Activated T-cell treated with anti-CD3 and anti-CD28 coated beads, Interleukin-2, amount 50 U/mL, for 24 hours (primary cell): Measurements from ENCODE around the gene ERH.
"Not testable (repeated sequence)": the region's sequence is repeated elsewhere in the genome, so short reads cannot be mapped to it uniquely, and the experiment has no call there.

ENCODE experiments used
- DNase-seq: peaks from one replicate; pipeline ENCODE4 v3.0.0-alpha.2; 2020
- H3K27ac Mint-ChIP-seq: 2 replicates; pipeline ENCODE4 v1.8.0; 2020; ENCODE audit warnings: mild to moderate bottlenecking, mixed read lengths
- H3K27me3 Mint-ChIP-seq: 2 replicates; pipeline ENCODE4 v1.8.0; 2020; ENCODE audit warnings: mixed read lengths
- H3K36me3 Mint-ChIP-seq: 2 replicates; pipeline ENCODE4 v1.8.0; 2020; ENCODE audit warnings: low read depth, mixed read lengths
- H3K4me1 Mint-ChIP-seq: 2 replicates; pipeline ENCODE4 v1.8.0; 2020; ENCODE audit warnings: low read depth, mixed read lengths
- H3K4me3 Mint-ChIP-seq: 2 replicates; pipeline ENCODE4 v1.8.0; 2020; ENCODE audit warnings: mild to moderate bottlenecking, moderate library complexity, mixed read lengths
- H3K9me3 Mint-ChIP-seq: 2 replicates; pipeline ENCODE4 v1.8.0; 2020; ENCODE audit warnings: mixed read lengths

ERH gene

GRCh38 chr14:69408331-69408960 lies 10.3 kb upstream of the ERH start:
- peaks cover 44% of the 10 kb centered on the region for H3K36me3 Mint-ChIP-seq
- H3K27ac Mint-ChIP-seq, result no peak overlapping the region
- no peak for DNase-seq
- H3K27me3 Mint-ChIP-seq, result no peaks in the 10 kb centered on the region
- no peak overlapping the region for H3K4me3 Mint-ChIP-seq
- peaks cover 35% of the 10 kb centered on the region for H3K4me1 Mint-ChIP-seq
- no peaks in the 10 kb centered on the region for H3K9me3 Mint-ChIP-seq

GRCh38 chr14:69405762-69406161 lies 7.7 kb upstream of the ERH start:
- Mint-ChIP-seq H3K4me1 (peaks cover 46% of the 10 kb centered on the region), H3K36me3 (peaks cover 46% of the 10 kb centered on the region), H3K27ac (no peak overlapping the region), H3K4me3 (no peak overlapping the region), H3K9me3 (no peaks in the 10 kb centered on the region), H3K27me3 (no peaks in the 10 kb centered on the region)
- DNase-seq, result no peak

GRCh38 chr14:69404883-69405282 lies 6.8 kb upstream of the ERH start:
- Mint-ChIP-seq H3K9me3 (no peaks in the 10 kb centered on the region), H3K4me1 (peaks cover 55% of the 10 kb centered on the region), H3K36me3 (peaks cover 55% of the 10 kb centered on the region), H3K27ac (no peak overlapping the region), H3K27me3 (no peaks in the 10 kb centered on the region), H3K4me3 (no peak overlapping the region)
- no peak for DNase-seq

DNA sequence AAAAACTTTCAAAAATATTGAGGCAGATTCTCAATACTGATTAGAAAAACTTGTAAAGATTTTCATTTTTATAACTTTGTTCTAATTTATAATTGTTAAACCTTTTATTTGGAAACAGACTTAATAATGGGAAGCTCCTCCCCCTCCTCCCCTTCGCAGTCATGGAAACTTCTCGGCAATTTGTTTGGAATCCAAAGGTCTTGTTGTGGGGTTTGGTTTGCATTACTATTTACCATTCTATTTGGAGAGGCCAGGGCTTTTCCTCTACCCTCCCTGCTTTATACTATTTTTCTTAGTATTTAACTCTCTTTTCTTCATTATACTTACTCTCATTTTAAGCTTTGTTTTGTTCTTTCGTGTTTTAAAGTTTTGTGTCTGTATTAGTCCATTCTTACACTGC lies 6.4 kb upstream of the ERH start:
- Mint-ChIP-seq H3K36me3 (peaks cover 58% of the 10 kb centered on the region), H3K4me3 (no peak overlapping the region), H3K9me3 (no peaks in the 10 kb centered on the region), H3K4me1 (peaks cover 57% of the 10 kb centered on the region), H3K27me3 (no peaks in the 10 kb centered on the region), H3K27ac (no peak overlapping the region)
- no peak for DNase-seq

DNA sequence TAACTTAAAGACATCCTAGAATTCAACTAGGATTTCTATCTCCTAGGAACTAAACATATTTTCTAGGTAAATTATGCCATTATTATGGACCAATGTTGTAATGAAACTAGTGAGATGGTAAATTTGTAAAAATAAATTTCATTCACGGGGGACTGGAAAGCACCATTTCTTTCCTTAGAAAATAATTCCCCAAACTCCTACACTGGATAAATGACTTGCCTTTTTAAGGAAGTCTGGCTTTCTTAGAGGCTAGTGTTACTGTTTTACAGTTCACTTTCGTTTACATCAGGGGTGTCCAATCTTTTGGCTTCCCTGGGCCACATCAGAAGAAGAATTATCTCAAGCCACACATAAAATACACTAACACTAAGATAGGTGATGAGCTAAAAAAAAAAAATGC lies 3.7 kb upstream of the ERH start:
- DNase-seq, result no peak
- H3K27me3 Mint-ChIP-seq, result no peaks in the 10 kb centered on the region
- H3K9me3 Mint-ChIP-seq, result no peaks in the 10 kb centered on the region
- peaks cover 71% of the 10 kb centered on the region for H3K36me3 Mint-ChIP-seq
- peak overlapping the region; percentile 41 for H3K4me3 Mint-ChIP-seq
- peaks cover 57% of the 10 kb centered on the region for H3K4me1 Mint-ChIP-seq
- no peak overlapping the region for H3K27ac Mint-ChIP-seq

DNA sequence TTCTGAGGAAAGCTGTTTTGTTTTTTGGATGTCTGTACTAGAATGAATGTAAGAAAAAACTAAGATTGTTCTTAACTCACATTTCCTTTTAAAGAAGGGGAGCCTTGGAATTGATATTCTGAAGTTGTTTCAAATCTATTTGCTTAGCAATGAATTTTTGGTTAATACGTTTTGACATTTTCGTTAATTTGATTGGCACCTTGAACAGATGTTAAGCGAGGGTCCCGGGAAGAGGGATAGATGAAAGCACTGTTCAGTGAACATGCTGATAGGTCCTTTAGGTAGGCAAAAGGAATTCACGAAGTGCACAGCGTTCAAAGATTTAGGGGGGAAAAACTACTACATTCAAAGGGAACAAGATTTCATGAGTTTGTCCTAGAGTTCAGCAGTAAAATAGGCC lies 2.1 kb upstream of the ERH start:
- DNase-seq, result no peak
- peak overlapping the region; percentile 100 for H3K27ac Mint-ChIP-seq
- peak overlapping the region; percentile 97 for H3K4me3 Mint-ChIP-seq
- H3K9me3 Mint-ChIP-seq, result no peaks in the 10 kb centered on the region
- H3K36me3 Mint-ChIP-seq, result peaks cover 78% of the 10 kb centered on the region
- peaks cover 65% of the 10 kb centered on the region for H3K4me1 Mint-ChIP-seq
- no peaks in the 10 kb centered on the region for H3K27me3 Mint-ChIP-seq

GRCh38 chr14:69399750-69400149 lies 1.7 kb upstream of the ERH start:
- no peak for DNase-seq
- Mint-ChIP-seq H3K27ac (peak overlapping the region; percentile 100), H3K36me3 (peaks cover 78% of the 10 kb centered on the region), H3K4me1 (peaks cover 66% of the 10 kb centered on the region), H3K9me3 (no peaks in the 10 kb centered on the region), H3K27me3 (no peaks in the 10 kb centered on the region), H3K4me3 (peak overlapping the region; percentile 97)

- peaks cover 64% of the 10 kb centered on the region for H3K4me1 Mint-ChIP-seq
- H3K9me3 Mint-ChIP-seq, result no peaks in the 10 kb centered on the region
- H3K27ac Mint-ChIP-seq, result peak overlapping the region; percentile 100
- H3K27me3 Mint-ChIP-seq, result no peaks in the 10 kb centered on the region
- peak overlapping the region; percentile 97 for H3K4me3 Mint-ChIP-seq
- peaks cover 79% of the 10 kb centered on the region for H3K36me3 Mint-ChIP-seq
- peak; percentile 83 for DNase-seq
These were observed 715 bp upstream of the ERH start for GRCh38 chr14:69398818-69399210.

DNA sequence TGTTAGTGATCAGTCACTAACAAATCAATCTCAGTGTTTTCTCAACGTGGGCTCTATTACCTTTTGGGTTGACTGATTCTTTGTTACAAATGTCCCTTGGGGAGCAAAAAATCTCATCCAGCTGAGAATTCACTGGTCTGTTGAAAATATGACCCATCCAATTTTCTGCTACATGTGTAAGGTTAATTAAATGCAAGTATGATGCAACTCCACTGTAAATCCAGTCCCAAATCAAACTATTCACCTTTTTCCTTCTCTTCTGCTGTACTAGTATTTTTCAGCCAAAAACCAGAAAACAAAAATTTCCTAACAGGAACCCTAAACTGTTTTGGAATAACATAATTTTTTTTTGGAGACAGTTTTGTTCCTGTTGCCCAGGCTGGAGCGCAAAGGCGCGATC lies 2.2 kb downstream of the ERH start:
- Mint-ChIP-seq H3K4me3 (peak overlapping the region; percentile 97), H3K4me1 (peaks cover 74% of the 10 kb centered on the region), H3K27ac (peak overlapping the region; percentile 100), H3K27me3 (no peaks in the 10 kb centered on the region), H3K9me3 (no peaks in the 10 kb centered on the region), H3K36me3 (peaks cover 99% of the 10 kb centered on the region)
- no peak for DNase-seq

DNA sequence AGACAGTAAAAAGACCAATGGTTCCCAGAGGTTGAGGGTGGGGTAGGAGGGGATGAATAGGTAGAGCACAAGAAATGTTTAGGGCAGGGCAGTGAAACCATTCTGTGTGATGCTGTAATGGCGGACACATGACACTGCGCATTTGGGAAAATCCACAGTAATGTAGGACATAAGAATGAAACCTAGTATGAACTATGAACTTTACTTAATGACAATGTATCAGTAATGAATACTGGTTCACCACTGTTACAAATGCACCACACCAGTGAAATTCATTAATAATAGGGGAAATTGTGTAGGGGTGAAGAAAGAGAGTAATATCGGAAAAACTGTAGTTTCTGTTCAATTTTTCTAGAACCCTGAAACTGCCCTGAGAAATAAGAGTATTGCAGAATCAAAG lies 5.6 kb downstream of the ERH start:
- DNase-seq, result no peak
- peak overlapping the region; percentile 58 for H3K27ac Mint-ChIP-seq
- no peaks in the 10 kb centered on the region for H3K9me3 Mint-ChIP-seq
- H3K4me3 Mint-ChIP-seq, result peak overlapping the region; percentile 33
- H3K4me1 Mint-ChIP-seq, result peaks cover 77% of the 10 kb centered on the region
- peaks cover 97% of the 10 kb centered on the region for H3K36me3 Mint-ChIP-seq
- H3K27me3 Mint-ChIP-seq, result no peaks in the 10 kb centered on the region

DNA sequence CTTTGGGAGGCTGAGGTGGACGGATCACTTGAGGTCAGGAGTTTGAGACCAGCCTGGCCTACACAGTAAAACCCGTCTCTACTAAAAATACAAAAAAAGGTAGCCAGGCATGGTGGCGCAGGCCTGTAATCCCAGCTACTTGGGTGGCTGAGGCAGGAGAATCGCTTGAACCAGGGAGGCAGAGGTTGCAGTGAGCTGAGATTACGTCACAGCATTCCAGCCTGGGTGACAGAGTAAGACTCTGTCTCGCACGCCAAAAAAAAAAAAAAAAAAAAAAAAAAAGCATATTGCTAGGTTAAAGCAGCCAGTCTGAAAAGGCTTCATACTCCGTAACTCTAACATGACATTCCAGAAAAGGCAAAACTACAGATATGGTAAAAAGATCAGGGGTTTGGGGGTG lies 6.7 kb downstream of the ERH start:
- not testable (repeated sequence) for DNase-seq, H3K27ac Mint-ChIP-seq, H3K9me3 Mint-ChIP-seq, H3K27me3 Mint-ChIP-seq
- H3K36me3 Mint-ChIP-seq, result peaks cover 97% of the 10 kb centered on the region
- peak overlapping the region; percentile 10 for H3K4me3 Mint-ChIP-seq
- peaks cover 76% of the 10 kb centered on the region for H3K4me1 Mint-ChIP-seq

GRCh38 chr14:69387311-69387710 lies 10.8 kb downstream of the ERH start:
- no peak overlapping the region for H3K27ac Mint-ChIP-seq
- no peak for DNase-seq
- H3K36me3 Mint-ChIP-seq, result peaks cover 97% of the 10 kb centered on the region
- H3K27me3 Mint-ChIP-seq, result no peaks in the 10 kb centered on the region
- no peak overlapping the region for H3K4me3 Mint-ChIP-seq
- no peaks in the 10 kb centered on the region for H3K9me3 Mint-ChIP-seq
- H3K4me1 Mint-ChIP-seq, result peaks cover 52% of the 10 kb centered on the region

- Mint-ChIP-seq H3K4me3 (no peak overlapping the region), H3K4me1 (peaks cover 15% of the 10 kb centered on the region), H3K27ac (peak overlapping the region; percentile 26), H3K27me3 (no peaks in the 10 kb centered on the region), H3K9me3 (peaks cover 2% of the 10 kb centered on the region), H3K36me3 (peaks cover 89% of the 10 kb centered on the region)
- no peak for DNase-seq
These were observed 19.8 kb downstream of the ERH start for GRCh38 chr14:69378274-69378673.

- peaks cover 19% of the 10 kb centered on the region for H3K4me1 Mint-ChIP-seq
- H3K4me3 Mint-ChIP-seq, result no peak overlapping the region
- no peaks in the 10 kb centered on the region for H3K27me3 Mint-ChIP-seq
- no peak overlapping the region for H3K27ac Mint-ChIP-seq
- peaks cover 83% of the 10 kb centered on the region for H3K36me3 Mint-ChIP-seq
- no peak for DNase-seq
- H3K9me3 Mint-ChIP-seq, result peaks cover 2% of the 10 kb centered on the region
These were observed 21.7 kb downstream of the ERH start for GRCh38 chr14:69376439-69376838.

- Mint-ChIP-seq H3K4me1 (peaks cover 19% of the 10 kb centered on the region), H3K4me3 (no peak overlapping the region), H3K27ac (no peak overlapping the region), H3K36me3 (peaks cover 76% of the 10 kb centered on the region), H3K27me3 (no peaks in the 10 kb centered on the region), H3K9me3 (peaks cover 2% of the 10 kb centered on the region)
- no peak for DNase-seq
These were observed 22.4 kb downstream of the ERH start for GRCh38 chr14:69375722-69376121.

GRCh38 chr14:69375182-69375581 lies 22.9 kb downstream of the ERH start:
- Mint-ChIP-seq H3K4me1 (peaks cover 19% of the 10 kb centered on the region), H3K27me3 (no peaks in the 10 kb centered on the region), H3K36me3 (peaks cover 70% of the 10 kb centered on the region), H3K4me3 (no peak overlapping the region), H3K9me3 (peaks cover 2% of the 10 kb centered on the region), H3K27ac (no peak overlapping the region)
- DNase-seq, result no peak
